ENCODE data around the gene TMEM179.
"Not testable (repeated sequence)": the region's sequence is repeated elsewhere in the genome, so short reads cannot be mapped to it uniquely, and the experiment has no call there.

Gene TMEM179

DNA sequence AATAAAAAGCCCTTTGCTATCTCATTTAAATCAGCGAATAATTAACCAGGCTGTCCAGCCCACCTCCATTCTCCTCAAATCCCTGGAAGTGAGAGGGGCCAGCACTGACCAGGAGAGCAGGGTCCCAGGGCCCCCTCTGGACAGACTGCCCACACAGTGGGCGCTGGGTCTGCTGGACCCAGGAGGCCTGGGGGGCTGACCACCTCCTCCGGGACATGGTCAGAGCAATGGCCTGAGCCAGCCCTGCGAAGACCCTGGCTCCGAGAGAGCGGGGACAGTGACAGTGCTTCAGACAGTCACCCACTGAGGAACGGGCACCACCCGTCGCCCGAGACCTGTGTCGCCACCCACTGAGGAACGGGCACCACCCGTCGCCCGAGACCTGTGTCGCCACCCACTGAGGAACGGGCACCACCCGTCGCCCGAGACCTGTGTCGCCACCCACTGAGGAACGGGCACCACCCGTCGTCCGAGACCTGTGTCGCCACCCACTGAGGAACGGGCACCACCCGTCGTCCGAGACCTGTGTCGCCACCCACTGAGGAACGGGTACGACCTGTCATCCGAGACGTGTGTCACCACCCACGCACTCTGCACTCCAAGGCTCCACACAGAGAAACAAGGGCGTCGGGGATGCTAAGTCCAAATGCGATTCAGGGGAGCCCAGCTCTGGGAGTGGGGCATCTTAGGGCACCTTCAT, 32.4 kb upstream of the TMEM179 start:
- DNase-seq, result not testable (repeated sequence)

DNA sequence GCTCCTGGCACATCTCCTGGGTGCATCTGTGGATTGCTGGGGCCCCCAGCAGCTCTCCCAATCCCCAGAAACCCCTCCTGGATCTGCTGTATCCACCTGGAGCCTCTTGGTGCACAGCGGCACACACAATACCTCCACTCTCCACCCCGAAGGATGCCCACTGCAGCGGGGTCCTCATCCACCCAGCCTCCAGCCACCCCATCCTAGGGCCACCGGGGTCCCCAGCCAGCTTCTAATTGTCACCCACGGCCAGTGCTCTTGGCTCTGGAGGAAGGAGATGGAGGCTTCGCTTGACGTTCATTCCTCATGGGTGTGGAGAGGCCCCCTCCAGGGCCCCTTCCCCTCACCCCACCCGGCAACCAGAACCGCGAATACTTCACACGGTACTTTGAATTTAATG, 31.6 kb upstream of the TMEM179 start:
- no peak for DNase-seq

DNA sequence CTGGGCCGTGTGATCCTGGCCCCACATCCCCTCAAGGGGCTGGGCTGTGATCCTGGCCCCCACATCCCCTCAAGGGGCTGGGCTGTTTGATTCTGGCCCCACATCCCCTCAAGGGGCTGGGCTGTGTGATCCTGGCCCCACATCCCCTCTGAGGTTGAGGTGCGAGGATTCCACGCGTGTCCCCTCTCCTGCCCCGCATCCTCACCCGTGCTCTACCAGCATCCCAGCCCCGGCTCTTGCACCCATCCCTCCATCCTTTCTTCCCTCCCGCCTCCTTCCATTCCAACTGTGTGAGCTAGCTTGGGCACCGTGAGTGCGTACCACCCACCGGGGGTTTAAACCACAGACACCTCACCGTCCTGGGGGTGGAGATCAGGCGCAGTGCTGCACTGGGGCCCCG, 31.1 kb upstream of the TMEM179 start:
- DNase-seq, result no peak

DNA sequence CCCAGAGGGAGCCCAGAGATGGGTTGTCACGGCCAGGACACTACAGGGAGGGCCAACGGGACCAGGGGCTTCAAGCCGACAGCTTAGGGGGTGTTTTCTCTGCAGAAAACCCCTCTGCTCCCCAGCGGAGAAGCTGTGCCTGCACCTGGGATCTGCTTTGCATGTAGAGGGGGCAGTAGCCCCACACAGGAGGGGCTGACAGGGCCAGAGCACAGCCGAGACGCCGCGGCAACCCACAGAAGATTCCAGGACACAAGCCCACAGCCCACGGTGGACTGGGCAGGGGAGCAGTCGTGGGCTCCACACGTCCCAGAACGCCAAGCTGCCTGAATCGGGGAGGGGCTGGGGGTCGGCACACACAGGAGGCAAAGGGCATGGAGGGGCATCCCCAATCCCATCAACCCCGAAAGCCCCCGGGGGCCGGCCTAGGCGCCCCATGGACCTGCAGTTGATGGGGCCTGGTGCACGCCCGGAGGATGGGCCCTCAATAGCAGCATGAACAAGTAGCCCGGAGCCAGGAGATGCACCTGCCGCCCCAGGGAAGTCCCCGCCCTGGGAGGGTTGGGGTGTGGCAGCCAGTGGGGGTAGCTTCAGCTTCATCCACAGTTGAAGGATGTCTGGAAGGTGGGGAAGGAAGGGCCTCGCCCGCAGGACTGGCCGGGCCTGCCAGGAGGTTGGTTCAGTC, 30.5 kb upstream of the TMEM179 start:
- no peak for DNase-seq

DNA sequence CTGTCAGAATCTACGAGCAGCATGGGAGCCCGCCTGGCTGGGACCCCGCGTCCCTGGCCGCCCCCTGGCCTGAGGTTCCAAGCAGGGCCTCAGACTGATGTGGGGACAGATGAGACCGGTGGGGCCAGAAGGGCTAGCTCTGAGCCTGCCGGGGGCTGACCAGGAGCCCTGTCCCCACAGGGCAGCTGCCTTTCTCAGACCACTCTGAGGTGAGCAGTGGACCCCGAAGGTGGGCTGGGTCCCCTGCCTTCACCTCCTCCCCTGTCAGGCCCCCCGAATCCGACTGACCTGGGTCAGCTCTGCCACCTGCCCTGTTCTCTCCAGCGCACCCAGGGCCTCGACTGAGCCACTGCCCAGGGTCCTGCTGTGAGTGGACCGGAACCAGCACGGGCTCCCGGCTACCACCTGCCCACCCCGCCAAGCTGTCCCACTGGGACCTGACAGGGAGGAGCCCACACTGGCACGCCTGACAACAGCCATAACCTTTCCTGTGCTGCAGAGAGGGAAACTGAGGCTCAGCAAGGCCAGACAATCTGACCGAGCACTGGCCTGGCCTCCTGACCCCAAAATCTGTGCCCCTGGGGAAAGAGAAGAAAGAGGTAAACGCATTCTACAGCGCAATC, 29.7 kb upstream of the TMEM179 start:
- no peak for DNase-seq

DNA sequence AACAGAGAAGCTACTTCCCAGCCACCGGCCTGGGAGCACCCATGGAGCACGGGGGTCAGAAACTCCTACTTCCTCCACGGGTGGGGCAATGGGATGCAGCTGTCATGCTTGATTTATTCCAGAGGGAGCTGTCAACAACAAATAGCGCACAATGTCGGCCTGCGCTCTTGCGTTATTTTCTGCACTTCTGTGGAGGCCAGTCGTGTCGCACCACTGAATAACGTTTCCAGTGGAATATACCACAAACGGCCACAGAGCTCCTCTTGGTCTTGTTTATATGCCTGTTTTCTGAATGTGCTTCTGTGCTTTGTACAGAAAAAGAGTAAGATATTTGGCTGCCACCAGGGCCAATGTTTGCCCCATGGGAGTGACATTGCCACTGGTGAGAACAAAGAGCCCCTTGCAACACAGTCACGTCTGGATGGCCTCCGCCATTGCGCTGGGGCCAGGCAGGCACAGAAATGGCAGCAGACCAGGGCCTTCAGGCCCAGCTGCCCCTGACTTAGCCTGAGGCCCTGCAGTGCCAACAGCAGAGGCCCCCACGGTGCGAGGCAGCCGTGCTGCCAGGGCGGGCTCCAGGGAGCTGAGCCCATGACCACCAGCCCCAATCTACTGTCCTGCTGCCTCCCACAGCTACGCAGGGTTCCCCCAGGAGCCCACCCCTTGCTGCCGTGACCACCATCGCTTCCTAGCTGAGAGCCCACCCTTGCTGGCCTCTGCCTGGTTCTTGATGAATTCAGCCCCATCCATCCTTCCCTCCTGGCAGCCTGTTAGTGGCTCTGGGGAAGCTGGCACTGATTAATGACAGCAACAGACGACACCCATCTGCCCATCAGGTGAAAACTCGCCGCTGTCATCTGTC, 28.9 kb upstream of the TMEM179 start:
- no peak for DNase-seq

DNA sequence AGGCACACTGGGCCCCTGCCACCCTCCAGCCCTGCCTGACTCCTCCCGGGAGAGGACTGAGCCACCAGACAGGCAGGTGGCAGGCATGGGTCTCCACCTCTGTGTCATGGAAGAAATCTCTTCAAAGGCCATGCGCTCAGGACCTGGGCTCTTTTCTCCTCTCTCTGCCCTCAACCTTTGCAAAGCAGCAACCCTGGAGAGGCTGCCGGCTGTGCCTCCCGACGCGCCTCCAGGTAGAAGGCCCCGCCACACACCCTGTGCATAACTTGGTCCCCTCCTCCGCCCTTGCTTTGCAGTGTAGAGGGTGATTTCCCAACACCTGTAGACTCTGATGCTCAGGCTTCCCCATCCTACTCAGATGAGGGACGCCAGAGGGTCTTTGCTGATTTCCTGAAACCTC, 28.2 kb upstream of the TMEM179 start:
- DNase-seq, result no peak

DNA sequence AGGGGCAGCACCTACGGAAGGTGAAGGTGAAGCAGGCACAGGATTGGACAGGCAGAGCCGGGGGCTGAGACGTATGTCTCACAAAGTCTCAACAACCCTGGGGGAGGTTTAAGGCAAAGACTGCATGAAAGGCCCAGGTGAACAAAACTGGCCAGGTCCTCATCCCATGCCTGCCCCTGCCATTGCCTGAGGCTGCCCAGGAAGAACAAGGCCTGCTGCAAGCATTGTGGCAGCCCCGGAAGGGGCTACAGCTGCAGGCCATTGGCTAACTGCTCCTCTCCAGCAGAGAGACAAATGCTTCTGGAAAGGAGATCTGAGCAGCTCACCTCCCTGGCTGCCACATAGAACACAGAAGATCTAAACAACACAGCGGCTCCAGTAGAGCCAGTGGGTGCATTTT, 20.4 kb upstream of the TMEM179 start:
- DNase-seq, result no peak

DNA sequence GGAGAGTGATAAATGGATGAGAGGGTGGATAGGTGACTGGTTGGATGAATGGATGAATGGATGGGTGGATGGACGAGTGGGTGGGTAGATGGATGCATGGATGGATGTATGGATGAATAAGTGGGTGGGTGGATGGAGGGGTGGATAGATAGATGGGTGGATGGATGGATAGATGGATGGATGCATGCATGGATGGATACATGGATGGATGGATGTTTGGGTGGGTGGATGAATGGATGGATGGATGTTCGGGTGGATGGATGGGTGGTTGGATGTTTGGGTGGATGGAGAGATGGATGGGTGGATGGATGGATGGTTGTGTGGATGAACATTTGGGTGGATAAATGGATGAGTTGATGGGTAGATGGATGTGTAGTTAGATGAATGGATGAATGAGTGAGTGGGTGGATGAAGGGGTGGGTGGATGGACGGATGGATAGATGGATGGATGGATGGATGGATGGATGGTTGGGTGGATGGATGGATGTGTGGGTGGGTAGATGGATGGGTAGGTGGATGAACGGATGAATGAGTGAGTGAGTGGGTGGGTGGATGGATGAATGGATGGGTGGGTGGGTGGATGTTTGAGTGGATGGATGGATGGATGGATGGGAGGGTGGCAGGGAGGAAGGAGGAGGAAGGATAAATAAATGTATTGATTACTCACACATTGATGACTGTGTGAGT, 9.7 kb upstream of the TMEM179 start:
- DNase-seq, result no peak

DNA sequence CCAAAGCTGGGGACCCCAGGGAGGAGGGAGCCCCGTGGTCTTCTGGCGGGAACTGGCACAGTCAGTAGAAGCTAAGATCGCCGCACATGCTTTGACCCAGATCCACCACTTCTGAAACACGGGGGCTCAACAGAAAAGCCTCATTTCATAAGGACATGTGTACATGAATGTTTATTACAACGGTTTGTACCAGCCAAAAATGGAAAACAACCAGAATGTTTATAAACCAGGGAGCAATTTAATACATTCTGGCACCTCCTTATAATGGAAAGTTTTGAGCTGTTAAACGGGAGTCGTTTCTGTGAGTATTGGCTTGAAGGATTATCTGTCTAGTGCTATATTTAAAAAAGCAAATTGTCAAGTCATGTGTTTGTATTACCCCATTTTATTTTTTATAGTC, 7.3 kb upstream of the TMEM179 start:
- DNase-seq, result no peak

DNA sequence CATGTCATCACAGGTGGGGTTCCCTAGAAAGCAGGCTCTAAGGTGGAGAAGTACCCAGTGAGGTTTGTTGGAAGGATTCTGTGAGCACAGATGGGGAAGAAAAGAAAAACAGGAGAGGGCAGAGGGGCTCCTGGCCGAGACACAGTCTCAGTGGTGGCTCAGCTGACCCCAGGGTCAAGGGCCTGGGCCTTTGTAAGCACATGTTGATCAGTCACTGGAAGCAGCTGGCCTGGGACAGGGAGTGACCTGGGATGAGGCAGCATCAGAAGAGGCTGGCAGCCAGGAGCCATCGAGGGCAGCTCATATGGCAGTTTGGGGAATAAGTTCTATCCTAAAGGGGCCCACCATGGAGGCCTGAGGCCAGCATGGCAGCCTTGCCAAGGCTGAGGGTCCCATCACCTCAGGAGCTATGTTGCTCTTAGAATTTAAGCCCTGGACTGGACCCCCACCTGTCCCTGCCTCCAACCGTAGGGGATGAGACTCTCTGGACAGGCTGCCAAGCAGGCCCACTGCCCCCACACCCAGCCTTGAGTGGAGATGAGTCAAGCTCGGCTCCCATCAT, 6.3 kb upstream of the TMEM179 start:
- no peak for DNase-seq

DNA sequence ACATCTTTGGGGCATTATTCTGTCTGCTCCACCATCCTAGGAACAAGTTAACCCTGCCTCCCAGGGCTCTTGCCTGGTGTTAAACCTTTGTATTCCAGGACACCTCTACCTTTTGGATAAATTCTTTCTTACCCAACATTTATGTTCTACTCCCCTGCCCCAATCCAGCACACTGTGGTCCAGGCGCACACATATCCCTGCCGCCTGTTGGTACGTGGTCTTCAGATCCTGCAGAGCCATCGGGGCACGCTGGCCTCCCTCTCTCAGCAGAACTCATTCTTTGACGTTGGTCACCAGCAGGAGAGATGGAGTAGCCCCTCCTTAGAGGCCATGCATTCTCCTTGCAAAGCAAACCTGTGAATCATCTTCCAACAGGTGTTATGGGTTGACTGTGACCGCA, 5.1 kb upstream of the TMEM179 start:
- DNase-seq, result no peak

DNA sequence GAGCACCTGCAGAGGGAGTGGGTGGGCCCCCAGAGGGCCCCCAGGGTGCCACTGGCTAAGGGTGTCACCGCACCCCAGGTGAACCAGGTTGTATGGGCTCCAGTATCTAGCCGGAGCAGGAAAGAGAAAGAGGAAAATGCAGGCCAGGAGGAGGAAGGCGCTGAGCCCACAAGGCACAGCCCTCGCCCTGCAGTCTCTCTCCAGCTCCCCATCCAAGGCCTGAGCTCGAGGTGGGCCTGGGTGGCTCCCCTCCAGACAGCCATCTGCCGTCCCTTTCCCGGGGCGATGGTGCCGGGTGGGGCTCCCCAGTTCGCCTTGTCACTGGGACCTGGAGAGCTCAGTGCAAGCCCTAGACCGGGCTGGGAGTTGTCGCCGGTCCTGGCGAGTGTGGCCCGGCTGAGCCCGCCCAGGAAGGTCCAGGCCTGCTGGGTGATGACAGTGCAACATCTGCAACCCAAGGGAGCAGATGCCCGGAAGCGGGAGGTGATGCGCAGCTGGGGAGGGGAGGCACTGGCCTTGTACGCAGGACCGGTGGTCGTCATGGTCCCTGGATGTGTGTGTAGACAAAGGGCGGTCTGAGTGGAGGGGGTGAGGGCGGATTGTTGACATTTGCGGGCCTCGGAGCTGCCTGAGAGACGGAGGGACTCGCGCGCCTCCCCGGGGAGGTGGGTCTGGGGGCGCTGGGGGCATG, 716 bp downstream of the TMEM179 start:
- DNase-seq, result peak; percentile 8

DNA sequence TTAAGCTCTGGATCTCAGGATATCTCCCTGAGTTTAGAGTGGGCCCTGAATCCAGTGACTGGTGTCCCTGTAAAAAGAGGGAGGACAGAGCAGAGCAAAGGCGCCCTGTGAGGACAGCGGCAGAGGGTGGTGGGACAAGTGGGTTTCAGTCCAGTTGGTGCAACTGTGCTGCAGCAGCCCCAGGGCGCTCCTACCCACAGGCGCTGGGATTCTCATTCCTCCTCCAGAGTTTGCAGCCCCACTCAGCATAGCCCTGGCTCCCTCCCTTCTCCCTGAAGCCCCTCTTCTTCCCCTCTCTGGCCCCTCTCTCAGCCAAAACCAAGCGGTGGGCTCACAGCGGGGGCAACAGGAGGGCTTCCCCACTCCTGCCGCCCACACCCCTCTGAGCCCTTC, 1.6 kb downstream of the TMEM179 start:
- DNase-seq, result no peak

DNA sequence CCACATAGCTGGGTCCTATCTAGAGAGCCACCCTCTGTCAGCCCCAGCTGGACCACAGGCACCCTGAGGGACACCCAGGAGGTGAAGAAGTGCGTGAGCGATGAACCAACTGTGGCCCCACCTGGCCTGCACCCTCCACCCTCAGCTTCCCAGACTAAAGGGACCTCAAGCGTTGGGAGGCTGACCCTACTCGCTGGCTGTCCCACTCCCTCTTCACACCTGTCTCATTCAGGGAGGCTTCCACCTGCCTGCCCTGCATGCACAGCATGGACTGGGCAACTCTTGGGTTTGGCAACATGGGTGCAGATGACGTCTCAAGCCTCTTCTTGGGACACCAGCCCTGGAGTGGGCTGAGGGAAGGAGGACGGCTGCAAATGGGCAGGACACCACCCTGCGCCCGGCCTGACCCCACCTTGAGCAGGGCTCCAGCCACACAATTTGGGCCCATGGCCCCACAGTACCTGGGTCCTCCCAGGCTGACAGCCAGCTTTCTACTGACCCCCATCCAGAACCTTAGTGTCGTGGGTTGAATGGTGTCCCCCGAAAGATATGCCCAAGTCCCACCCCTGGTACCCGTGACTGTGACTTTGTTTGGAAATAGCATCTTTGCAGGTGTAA, 2.1 kb downstream of the TMEM179 start:
- DNase-seq, result no peak

DNA sequence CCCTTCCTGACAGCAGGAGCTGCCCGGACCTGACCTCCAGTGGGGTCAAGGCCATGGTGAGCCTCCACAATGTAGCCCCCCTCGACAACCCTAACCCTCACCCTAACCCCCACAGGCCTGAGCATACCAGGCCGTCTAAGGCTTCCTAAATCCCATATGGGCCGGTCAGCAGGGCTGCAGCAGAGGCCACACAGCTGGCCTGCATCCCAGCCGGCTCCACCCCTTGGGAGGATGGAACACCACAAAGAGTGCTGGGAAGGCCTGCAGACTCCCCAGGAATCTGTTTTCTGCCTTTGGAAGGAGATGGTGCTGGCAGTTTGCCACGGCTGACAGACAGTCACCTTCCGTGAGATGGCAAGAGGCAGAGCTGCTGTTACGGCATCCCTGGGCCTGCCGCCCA, 2.8 kb downstream of the TMEM179 start:
- no peak for DNase-seq

DNA sequence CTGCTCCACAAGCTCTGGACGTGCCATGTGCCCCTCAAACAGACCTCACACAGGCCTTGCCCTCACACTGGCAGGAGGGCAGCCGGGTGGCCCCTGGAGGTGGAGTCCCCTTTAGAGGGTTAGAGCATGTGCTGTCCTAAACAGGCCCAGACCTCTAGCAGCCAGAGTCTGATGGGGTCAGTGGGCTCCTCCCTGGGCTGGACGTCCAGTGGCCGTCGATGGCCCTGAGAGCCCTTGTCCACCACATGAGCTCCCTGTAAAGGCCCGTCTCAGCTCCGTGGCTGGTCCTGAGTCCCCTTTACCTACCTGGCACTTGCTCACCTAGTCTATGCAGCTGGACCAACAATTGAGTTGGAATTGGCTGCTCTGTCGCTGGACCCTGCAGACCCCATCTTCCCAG, 3.8 kb downstream of the TMEM179 start:
- DNase-seq, result no peak

DNA sequence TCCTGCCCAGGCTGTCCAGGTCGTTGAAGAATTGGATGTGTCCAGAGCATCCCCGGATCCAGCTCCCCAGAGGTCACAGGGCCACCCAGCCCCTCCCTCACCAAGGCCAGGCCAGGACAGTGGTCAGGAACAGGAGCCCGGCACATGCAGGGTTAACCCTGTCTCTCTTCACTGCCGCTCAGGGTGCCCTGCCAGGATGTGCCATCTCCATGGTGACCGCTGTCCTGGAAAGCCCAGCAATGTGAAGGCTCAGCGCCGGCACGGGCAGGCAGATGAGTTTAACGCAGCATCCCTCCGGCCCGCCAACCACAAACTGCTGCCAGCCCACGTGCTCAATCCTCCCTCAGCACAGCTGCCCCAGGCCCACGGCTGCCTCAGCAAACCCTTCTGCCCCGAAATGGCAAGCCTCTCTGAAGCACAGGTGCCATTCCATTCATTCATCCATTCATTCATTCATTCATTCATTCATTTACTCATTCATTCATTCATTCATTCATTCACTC, 4.4 kb downstream of the TMEM179 start:
- no peak for DNase-seq

DNA sequence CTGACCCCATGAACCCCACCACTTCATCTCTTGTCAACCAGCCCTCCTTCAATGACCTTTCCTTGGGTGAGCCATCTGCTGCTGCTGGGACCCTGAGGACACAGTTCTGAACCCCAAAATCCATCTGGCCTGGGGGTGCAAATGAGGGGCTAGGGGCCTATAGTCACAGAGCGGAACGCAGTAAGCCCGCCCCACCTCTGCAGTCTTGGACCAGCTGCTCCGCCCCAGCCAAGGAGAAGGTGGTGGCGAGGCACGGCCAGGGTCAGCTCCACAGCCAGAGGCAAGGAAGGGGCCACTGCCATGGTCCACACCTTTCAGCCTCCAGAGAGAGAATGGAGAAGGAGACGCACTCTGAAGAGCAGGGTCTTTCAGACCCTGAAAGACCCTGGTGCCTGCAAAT, 5.1 kb downstream of the TMEM179 start:
- DNase-seq, result no peak

DNA sequence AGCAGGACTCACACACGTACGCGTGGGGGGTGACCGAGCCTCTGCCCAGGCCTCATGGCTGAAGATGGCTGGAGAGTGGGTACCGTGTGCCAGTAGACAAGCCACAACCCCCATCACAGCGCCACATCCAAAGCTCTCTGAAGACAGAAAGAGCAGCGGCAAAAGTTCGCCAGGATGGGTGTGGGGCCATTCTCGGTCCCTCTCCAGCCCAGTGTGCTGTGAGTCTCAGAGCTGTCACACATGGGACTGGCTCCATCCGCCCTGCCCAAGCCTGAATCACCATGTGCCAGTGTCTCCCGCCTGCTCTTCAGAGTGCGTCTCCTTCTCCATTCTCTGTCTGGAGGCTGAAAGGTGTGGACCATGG, 5.7 kb downstream of the TMEM179 start:
- DNase-seq, result no peak

Measured in NCI-H2029 (cell line).